H1 (cell line): Measurements from ENCODE around the gene TMIGD1. TPM values are rescaled to one million over a fixed set of nuclear protein-coding genes. Genes with fewer than 3 reads are reported as not detected.

Experiments used
- CHD7 ChIP-seq: fragments of 300-600 bp; sonication (generic); IDR thresholded peaks from 2 replicates; pipeline ENCODE4 v1.7.1; 2012; ENCODE audit warnings: low read length, moderate library complexity, mild to moderate bottlenecking, inconsistent platforms; ENCODE audit not compliant: insufficient replicate concordance
- CTBP2 ChIP-seq: IDR thresholded peaks from 2 replicates; pipeline ENCODE4 v1.7.0; 2011; ENCODE audit warnings: borderline replicate concordance, mild to moderate bottlenecking, moderate library complexity, mixed read lengths, low read length; ENCODE audit not compliant: insufficient read depth, insufficient read length
- POLR2AphosphoS5 ChIP-seq: IDR thresholded peaks from 2 replicates; pipeline ENCODE4 v1.6.1; 2011; ENCODE audit warnings: low read depth, low read length
- SP1 ChIP-seq: IDR thresholded peaks from 2 replicates; pipeline ENCODE4 v1.6.1; 2011; ENCODE audit warnings: low read depth, low read length
- polyA plus RNA-seq, 7 experiments: library from polyadenylated mRNA; depleted of rRNA in 3 of 7; stranded (reverse) in 5 of 7; unstranded in 2 of 7; fragments of >200 nt in 5 of 7; fragments of 200-250 nt in 2 of 7; gene quantifications; 1 replicate in 5 of 7; 2 replicates in 1 of 7; 4 replicates in 1 of 7; pipeline versions ENCODE4 v1.2.1 to v1.2.3, GENCODE V29; 2011 to 2013; ENCODE audit warnings: missing spikeins in 2 of 7, mixed read lengths in 2 of 7
- total RNA-seq: library from RNA; stranded (reverse); fragmentation: NEBNext Ultra II Directional; extraction: Animal tissue kit (Norgen Biotek cat#: 25700); gene quantifications from 2 replicates; pipeline ENCODE4 v1.2.1, GENCODE V29; 2021

TMIGD1 gene
- total and polyA plus RNA-seq, 2 of the 8 experiments (the other 6 are each of a cell fraction or from before 2014, with no cell fraction given) = not detected

GRCh38 chr17:30345089-30345433, 11.2 kb upstream of the TMIGD1 start (continued):
- TF ChIP-seq CHD7 (no peak), SP1 (no peak), POLR2AphosphoS5 (no peak), CTBP2 (no peak)
